ENCODE measurements around the gene LDLRAD3. TPM values are rescaled to one million over a fixed set of nuclear protein-coding genes. Genes with fewer than 3 reads are reported as not detected.

The LDLRAD3 gene
- total RNA-seq, 1 donor from 2014 or later, result 28.5 TPM

DNA sequence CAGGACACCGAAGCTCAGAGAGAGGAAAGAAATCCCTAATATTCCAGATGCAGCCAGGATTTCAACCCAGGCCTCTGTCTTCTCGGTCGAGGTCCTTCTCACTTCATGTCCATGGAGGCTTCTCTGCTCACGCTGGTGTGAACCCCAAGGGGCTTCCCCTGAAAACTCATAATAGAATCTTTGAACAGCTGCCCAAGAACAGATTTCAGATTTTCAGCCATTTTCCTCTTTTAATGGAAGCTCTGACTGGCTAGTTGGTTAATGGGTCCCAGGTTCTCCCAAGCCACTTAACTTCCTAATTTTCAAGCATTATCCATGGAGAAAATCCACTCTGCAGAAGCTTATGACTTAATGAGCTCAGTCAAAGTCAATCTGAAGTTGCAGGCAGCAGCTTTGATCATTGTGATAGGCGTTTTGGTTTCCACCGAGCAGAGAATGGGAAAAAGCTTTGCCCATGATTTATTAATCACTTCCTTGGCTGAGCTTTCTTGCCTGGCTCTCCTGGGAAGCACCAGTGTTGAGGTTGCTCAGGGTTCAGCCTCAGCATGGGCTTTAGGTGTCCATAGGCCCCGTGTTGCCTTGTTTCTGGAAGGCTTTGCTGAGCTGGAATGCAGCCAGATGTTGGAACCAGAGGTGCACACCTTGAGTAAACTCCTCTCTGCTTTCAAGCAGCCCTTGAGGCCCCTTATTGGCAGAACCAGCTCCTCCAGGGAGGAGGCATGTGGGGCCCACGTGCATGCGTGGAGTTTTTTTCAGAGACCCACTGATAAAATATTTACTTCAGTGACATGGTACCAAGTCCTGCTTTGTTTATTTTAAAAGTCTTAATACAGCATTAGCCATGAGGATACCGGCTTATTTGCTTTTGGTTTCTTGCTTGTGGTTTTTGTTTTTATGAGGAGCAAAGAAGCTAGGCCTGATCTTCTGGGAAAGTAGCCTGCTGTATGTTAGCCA lies 25.5 kb downstream of the LDLRAD3 start:
- Mint-ChIP-seq H3K36me3 (ENCODE audit: low read depth, unreplicated experiment) (peaks cover 12% of the 10 kb centered on the region), H3K4me3 (ENCODE audit: unreplicated experiment) (no peak overlapping the region), H3K4me1 (ENCODE audit: unreplicated experiment) (peaks cover 16% of the 10 kb centered on the region), H3K9me3 (ENCODE audit: unreplicated experiment) (no peaks in the 10 kb centered on the region), H3K27ac (ENCODE audit: unreplicated experiment) (no peak overlapping the region), H3K27me3 (ENCODE audit: unreplicated experiment) (peaks cover 2% of the 10 kb centered on the region)
- TF ChIP-seq, protein P1, sequence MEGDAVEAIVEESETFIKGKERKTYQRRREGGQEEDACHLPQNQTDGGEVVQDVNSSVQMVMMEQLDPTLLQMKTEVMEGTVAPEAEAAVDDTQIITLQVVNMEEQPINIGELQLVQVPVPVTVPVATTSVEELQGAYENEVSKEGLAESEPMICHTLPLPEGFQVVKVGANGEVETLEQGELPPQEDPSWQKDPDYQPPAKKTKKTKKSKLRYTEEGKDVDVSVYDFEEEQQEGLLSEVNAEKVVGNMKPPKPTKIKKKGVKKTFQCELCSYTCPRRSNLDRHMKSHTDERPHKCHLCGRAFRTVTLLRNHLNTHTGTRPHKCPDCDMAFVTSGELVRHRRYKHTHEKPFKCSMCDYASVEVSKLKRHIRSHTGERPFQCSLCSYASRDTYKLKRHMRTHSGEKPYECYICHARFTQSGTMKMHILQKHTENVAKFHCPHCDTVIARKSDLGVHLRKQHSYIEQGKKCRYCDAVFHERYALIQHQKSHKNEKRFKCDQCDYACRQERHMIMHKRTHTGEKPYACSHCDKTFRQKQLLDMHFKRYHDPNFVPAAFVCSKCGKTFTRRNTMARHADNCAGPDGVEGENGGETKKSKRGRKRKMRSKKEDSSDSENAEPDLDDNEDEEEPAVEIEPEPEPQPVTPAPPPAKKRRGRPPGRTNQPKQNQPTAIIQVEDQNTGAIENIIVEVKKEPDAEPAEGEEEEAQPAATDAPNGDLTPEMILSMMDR (IDR thresholded peaks at IDR 0.05; ENCODE audit: unreplicated experiment), result no peak
- DNase-seq (ENCODE audit: low spot score), result no peak

DNA sequence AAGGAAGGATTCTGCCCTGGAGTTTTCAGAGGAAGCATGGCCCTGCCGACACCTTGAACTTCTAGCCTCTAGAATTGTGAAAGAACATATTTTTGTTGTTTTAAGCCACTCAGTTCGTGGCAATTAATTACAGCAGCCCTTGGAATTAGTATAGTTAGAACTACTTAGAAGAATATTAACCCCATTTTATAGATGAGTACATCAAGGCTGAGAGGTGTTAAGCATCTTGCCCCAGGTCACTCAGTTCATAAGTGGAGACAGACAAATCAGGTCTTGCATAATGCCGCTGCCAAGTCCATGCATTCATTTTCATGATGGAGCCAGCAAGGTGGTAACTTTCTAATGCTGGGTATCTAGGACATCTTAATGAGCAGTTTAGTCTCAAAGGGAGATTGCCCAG lies 26.6 kb downstream of the LDLRAD3 start:
- DNase-seq (ENCODE audit: low spot score), result no peak
- peaks cover 2% of the 10 kb centered on the region for H3K27me3 Mint-ChIP-seq (ENCODE audit: unreplicated experiment)
- TF ChIP-seq, protein P1 (IDR thresholded peaks at IDR 0.05; ENCODE audit: unreplicated experiment), result no peak
- peaks cover 13% of the 10 kb centered on the region for H3K4me1 Mint-ChIP-seq (ENCODE audit: unreplicated experiment)
- no peak overlapping the region for H3K27ac Mint-ChIP-seq (ENCODE audit: unreplicated experiment)
- no peaks in the 10 kb centered on the region for H3K9me3 Mint-ChIP-seq (ENCODE audit: unreplicated experiment)
- no peak overlapping the region for H3K4me3 Mint-ChIP-seq (ENCODE audit: unreplicated experiment)
- H3K36me3 Mint-ChIP-seq (ENCODE audit: low read depth, unreplicated experiment), result peaks cover 21% of the 10 kb centered on the region

DNA sequence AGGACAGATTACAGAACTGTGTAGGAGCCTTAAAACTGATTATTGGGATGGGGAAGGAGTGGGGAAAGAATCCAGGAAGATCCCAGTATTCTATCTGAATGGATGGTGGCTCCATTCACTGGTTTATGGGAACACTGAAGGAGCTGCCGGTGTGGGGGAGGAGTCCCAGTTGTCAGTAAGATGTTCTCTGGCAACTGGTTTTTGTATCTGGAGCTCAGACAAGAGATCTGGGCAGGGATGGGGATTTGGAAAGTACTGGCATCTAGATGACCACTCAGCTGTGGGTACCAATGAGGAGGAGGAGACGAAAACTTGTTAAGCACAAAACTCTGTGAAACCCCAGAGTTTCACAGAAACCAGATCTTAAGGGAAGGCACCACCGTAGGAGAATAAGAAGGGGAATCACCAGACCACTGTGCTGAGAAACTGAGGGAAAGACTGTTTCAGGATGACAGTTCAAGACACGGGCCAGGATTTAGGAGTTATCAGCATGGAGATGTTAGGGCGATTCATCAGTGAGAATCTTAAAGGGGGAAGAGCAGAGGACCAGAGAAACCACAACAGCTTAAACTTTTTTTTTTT lies 28.1 kb downstream of the LDLRAD3 start:
- Mint-ChIP-seq H3K27me3 (ENCODE audit: unreplicated experiment) (peaks cover 7% of the 10 kb centered on the region), H3K27ac (ENCODE audit: unreplicated experiment) (no peak overlapping the region), H3K9me3 (ENCODE audit: unreplicated experiment) (no peaks in the 10 kb centered on the region), H3K4me1 (ENCODE audit: unreplicated experiment) (peaks cover 20% of the 10 kb centered on the region), H3K4me3 (ENCODE audit: unreplicated experiment) (no peak overlapping the region), H3K36me3 (ENCODE audit: low read depth, unreplicated experiment) (peaks cover 33% of the 10 kb centered on the region)
- TF ChIP-seq, protein P1 (IDR thresholded peaks at IDR 0.05; ENCODE audit: unreplicated experiment), result no peak
- no peak for DNase-seq (ENCODE audit: low spot score)

DNA sequence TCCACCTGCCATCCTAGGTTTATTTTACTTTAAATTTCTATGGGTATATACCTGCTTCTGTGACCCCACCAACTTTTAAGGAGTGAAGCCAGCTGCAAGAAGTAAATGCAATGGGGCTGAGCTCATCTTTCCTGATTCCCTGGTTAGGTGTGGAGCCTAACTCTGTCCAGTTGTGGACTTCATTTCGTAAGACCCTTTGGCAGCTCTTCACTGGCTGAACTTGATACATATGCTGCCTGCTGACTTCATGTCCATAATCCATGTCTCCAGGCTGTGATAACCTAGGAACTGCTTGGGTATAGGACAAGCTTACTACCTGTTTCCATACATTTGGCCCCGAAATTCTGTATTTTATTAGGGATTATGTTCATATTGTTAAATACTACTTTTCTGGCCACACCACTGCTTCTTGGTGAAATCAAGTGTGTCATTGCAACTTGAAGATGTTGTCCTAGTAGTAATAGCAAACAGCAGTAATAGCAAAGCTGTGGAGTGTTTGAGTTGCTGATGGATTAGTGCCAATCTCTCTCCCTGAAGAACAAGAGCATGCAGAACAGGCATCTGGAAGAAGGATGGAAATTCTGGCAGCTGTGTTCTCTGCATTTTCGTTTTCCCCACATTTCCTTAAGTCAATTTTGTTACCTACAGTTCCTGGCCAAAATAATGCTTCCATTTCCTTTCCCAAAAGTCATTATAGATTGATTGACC lies 31.2 kb downstream of the LDLRAD3 start:
- no peak for DNase-seq (ENCODE audit: low spot score)
- H3K4me3 Mint-ChIP-seq (ENCODE audit: unreplicated experiment), result no peak overlapping the region
- H3K4me1 Mint-ChIP-seq (ENCODE audit: unreplicated experiment), result peaks cover 25% of the 10 kb centered on the region
- H3K27ac Mint-ChIP-seq (ENCODE audit: unreplicated experiment), result no peak overlapping the region
- peaks cover 6% of the 10 kb centered on the region for H3K27me3 Mint-ChIP-seq (ENCODE audit: unreplicated experiment)
- TF ChIP-seq, protein P1 (IDR thresholded peaks at IDR 0.05; ENCODE audit: unreplicated experiment), result no peak
- H3K9me3 Mint-ChIP-seq (ENCODE audit: unreplicated experiment), result no peaks in the 10 kb centered on the region
- peaks cover 33% of the 10 kb centered on the region for H3K36me3 Mint-ChIP-seq (ENCODE audit: low read depth, unreplicated experiment)
